SU-DHL-6 (cell line): ENCODE results near the gene DHX35.

Experiments used
- CTCF ChIP-seq: fragments of 200-600 bp; sonication (generic); IDR thresholded peaks from one replicate; pipeline ENCODE4 v1.5.1; 2017; ENCODE audit warnings: antibody characterized with exemption, mild to moderate bottlenecking, low read length, moderate library complexity; ENCODE audit not compliant: insufficient read depth, poor library complexity, severe bottlenecking
- EZH2phosphoT487 ChIP-seq: fragments of 200-600 bp; sonication (generic), shearing (Covaris generic); conservative IDR thresholded peaks from 2 replicates; pipeline ENCODE4 v1.6.1; 2018; ENCODE audit warnings: mild to moderate bottlenecking, antibody characterized with exemption, low read length, moderate library complexity, mixed read lengths

DNA sequence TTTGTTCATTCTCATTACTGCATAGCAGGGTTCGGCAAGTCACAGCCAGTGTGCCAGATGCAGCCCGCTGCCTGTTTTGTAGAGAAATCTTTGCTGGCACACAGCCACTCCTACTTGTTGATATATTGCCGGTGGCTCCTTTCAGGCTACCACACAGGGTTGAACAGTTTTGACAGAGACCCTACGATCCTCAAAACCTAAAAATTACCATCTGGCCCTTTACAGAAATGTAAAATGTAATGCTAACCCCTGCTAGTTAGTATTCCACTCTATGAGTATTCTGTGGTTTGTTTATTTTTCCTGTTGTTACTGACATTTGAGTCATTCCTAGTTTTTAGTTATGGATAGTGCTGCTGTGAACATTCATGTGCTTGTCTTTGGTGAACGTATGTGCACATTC lies 11.5 kb downstream of the DHX35 start:
- TF ChIP-seq CTCF (no peak), EZH2phosphoT487 (no peak)
